Measurements from ENCODE around the gene MAD2L1BP.
"Not testable (repeated sequence)": the region's sequence is repeated elsewhere in the genome, so short reads cannot be mapped to it uniquely, and the experiment has no call there.

MAD2L1BP gene, protein sequence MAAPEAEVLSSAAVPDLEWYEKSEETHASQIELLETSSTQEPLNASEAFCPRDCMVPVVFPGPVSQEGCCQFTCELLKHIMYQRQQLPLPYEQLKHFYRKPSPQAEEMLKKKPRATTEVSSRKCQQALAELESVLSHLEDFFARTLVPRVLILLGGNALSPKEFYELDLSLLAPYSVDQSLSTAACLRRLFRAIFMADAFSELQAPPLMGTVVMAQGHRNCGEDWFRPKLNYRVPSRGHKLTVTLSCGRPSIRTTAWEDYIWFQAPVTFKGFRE

DNA sequence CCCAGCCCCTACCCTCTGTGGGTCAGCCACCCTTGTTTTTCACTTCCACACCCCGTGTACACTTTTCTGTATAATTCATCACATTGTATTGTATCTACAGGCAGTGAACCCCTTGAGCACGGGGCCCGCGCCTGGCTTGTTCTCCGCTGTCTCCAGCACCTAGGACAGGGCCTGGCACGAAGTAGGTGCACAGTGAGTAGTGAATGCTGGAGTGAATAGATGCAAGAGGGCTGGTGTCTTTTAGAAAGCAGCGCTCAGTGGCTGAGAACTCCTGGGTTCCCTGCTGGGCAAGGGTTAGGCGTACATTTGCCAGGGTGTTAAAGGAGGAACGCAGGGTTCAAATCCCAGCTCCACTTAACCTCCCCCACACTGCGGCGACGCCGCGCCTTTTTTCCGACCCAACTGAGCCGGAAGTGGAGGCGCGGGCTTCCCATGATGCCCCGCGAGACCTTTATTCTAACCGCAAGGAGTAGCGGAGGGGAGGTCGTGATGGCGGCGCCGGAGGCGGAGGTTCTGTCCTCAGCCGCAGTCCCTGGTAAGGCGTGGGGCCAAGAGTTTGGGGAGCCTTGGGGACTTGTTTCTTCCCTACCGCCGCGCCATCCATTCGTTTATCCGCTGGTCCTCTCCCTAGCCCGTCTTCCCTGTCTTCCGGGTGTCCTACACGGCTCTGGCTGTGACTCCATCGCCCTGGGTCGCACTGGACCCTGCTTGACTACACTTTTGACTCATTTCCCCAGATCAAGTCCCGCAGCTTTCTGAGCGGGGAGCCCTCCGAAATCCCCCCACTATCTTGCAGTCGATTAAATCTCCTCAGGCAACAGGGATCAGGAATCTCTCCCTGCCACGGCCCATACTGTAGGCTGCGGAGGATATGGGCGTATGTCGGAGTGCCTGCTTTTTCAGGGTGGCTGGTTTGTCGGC, at the start of gene MAD2L1BP:
TSS of gene MAD2L1BP (plus strand) at position 454 of the 921 bp plus-strand sequence. CDS start at position 490, 36 bp downstream.
- TF ChIP-seq, protein P1, sequence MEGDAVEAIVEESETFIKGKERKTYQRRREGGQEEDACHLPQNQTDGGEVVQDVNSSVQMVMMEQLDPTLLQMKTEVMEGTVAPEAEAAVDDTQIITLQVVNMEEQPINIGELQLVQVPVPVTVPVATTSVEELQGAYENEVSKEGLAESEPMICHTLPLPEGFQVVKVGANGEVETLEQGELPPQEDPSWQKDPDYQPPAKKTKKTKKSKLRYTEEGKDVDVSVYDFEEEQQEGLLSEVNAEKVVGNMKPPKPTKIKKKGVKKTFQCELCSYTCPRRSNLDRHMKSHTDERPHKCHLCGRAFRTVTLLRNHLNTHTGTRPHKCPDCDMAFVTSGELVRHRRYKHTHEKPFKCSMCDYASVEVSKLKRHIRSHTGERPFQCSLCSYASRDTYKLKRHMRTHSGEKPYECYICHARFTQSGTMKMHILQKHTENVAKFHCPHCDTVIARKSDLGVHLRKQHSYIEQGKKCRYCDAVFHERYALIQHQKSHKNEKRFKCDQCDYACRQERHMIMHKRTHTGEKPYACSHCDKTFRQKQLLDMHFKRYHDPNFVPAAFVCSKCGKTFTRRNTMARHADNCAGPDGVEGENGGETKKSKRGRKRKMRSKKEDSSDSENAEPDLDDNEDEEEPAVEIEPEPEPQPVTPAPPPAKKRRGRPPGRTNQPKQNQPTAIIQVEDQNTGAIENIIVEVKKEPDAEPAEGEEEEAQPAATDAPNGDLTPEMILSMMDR (IDR thresholded peaks at IDR 0.05; ENCODE audit: low read depth, low read length): no peak
- TF ChIP-seq, protein P2, sequence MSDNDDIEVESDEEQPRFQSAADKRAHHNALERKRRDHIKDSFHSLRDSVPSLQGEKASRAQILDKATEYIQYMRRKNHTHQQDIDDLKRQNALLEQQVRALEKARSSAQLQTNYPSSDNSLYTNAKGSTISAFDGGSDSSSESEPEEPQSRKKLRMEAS (IDR thresholded peaks at IDR 0.05; ENCODE audit: low read depth, low read length): peak; percentile 2; the same call in 1 of the 2 replicates
- TF ChIP-seq POLR2A (IDR thresholded peaks at IDR 0.05; ENCODE audit: extremely low read depth, insufficient read length) (peak; percentile 88), MYC (IDR thresholded peaks at IDR 0.05; ENCODE audit: low read depth, low read length) (peak; percentile 64)
- peak within 1 kb of the TSS; percentile 99 for H3K4me3 ChIP-seq (ENCODE audit: low read depth, low read length)
- peak; percentile 93 for DNase-seq (ENCODE audit: low read depth)

DNA sequence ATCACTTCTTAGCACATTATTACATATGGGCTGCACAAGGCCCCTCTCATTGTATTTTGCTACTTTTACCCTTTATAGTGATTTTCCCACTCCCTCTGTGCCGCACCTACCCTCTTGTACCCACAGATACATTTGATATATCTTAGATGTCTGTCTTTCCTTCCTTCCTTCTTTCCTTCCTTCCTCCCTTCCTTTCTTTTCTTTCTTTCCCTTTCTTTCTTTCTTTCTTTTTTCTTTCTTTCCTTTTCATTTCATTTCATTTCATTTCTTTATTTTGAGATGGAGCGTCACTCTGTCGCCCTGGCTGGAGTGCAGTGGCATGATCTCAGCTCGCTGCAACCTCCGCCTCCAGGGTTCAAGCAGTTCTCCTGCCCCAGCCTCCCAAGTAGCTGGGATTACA, 47.4 kb upstream of the MAD2L1BP start:
- no peak overlapping the region for H3K4me3 ChIP-seq (ENCODE audit: low read depth, low read length)
- no peak for DNase-seq (ENCODE audit: low read depth)
- TF ChIP-seq, protein P2 (IDR thresholded peaks at IDR 0.05; ENCODE audit: low read depth, low read length): no peak
- TF ChIP-seq, protein P1 (IDR thresholded peaks at IDR 0.05; ENCODE audit: low read depth, low read length): no peak
- TF ChIP-seq POLR2A (IDR thresholded peaks at IDR 0.05; ENCODE audit: extremely low read depth, insufficient read length) (no peak), MYC (IDR thresholded peaks at IDR 0.05; ENCODE audit: low read depth, low read length) (no peak)

DNA sequence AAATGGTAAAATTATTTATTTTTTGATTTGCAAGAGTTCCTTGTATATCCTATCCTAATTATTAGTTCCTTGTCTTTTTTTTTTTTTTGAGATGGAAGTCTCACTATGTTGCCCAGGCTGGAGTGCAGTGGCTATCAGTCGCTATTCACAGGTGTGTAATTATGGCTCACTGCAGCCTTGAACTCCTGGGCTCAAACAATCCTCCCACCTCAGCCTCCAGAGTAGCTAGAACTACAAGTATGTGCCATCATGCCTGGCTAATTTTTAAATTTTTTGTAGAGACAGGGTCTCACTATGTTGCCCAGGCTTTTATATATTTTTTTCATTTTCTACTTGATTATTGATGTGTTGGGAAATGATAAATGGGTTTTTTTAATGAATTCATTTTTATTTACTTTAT, 46.1 kb upstream of the MAD2L1BP start:
- H3K4me3 ChIP-seq (ENCODE audit: low read depth, low read length); DNase-seq (ENCODE audit: low read depth): not testable (repeated sequence)

DNA sequence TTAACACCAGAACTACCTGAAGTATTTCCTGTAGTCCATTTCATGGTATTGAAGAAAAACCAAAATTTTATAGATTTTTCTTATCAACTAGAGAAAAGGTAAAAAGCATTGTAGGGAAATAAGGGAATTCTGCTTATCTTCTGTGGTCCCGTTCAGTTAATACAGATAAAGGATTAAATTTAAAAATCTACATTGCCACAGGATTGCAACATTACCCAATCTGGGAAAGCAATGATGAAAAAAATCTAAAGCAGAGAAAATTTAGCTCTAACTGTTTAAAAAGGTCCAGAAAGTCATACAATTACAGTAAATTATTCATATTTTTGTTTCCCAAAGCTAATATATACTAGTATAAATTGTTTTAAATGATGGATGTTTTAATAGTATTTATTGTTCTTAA, 41.7 kb upstream of the MAD2L1BP start:
- no peak for TF ChIP-seq MYC (IDR thresholded peaks at IDR 0.05; ENCODE audit: low read depth, low read length)
- TF ChIP-seq, protein P2 (IDR thresholded peaks at IDR 0.05; ENCODE audit: low read depth, low read length): no peak
- TF ChIP-seq, protein P1 (IDR thresholded peaks at IDR 0.05; ENCODE audit: low read depth, low read length): no peak
- no peak for TF ChIP-seq POLR2A (IDR thresholded peaks at IDR 0.05; ENCODE audit: extremely low read depth, insufficient read length)
- no peak for DNase-seq (ENCODE audit: low read depth)
- no peak overlapping the region for H3K4me3 ChIP-seq (ENCODE audit: low read depth, low read length)

DNA sequence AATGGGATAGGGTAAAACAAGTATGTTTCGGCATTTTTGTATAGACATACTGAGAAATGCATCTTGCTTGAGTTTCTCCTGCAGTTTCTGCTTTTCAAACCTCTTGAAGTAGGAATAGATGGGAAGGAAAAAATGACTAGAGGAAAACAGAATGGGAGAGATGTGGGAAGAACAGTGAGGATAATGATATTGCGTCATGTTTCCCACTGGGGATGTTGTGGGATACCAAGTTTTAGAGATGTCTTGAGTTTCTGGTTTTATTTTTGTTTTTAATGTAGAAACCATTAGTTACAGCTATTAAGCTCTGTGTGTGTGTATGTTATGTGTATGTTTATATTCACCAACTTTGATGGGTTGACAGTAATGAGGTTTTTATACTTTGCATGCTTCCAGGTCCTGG, 35.0 kb upstream of the MAD2L1BP start:
- H3K4me3 ChIP-seq (ENCODE audit: low read depth, low read length): no peak overlapping the region
- TF ChIP-seq, protein P1 (IDR thresholded peaks at IDR 0.05; ENCODE audit: low read depth, low read length): no peak
- TF ChIP-seq POLR2A (IDR thresholded peaks at IDR 0.05; ENCODE audit: extremely low read depth, insufficient read length): no peak
- no peak for TF ChIP-seq MYC (IDR thresholded peaks at IDR 0.05; ENCODE audit: low read depth, low read length)
- TF ChIP-seq, protein P2 (IDR thresholded peaks at IDR 0.05; ENCODE audit: low read depth, low read length): no peak
- no peak for DNase-seq (ENCODE audit: low read depth)

DNA sequence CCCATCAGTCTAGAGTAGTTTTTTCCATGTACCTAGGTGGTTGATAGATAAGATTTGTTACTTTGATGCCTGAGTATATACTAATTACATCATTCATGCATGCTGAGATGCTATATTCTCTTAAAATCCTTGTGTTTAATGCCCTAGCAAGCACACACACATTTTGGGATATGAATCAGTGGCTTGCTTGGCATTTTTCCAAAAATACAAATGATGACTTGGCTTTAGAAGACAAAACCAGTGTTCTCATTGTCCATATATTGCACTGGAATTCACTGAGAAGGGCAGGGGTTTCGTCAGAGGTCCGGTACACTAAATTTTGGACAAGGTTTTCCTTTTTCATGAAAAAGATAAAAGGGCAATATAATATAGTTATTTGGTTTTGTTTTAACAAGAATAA, 31.5 kb upstream of the MAD2L1BP start:
- H3K4me3 ChIP-seq (ENCODE audit: low read depth, low read length): no peak overlapping the region
- TF ChIP-seq MYC (IDR thresholded peaks at IDR 0.05; ENCODE audit: low read depth, low read length) (no peak), POLR2A (IDR thresholded peaks at IDR 0.05; ENCODE audit: extremely low read depth, insufficient read length) (no peak)
- TF ChIP-seq, protein P1 (IDR thresholded peaks at IDR 0.05; ENCODE audit: low read depth, low read length): no peak
- DNase-seq (ENCODE audit: low read depth): no peak

Data from NB4 (cell line).